ENCODE data around the gene GYS1. TPM values are rescaled to one million over a fixed set of nuclear protein-coding genes. Genes with fewer than 3 reads are reported as not detected.

Gene GYS1
- polyA plus RNA-seq, 1 experiment: 19.5 TPM

DNA sequence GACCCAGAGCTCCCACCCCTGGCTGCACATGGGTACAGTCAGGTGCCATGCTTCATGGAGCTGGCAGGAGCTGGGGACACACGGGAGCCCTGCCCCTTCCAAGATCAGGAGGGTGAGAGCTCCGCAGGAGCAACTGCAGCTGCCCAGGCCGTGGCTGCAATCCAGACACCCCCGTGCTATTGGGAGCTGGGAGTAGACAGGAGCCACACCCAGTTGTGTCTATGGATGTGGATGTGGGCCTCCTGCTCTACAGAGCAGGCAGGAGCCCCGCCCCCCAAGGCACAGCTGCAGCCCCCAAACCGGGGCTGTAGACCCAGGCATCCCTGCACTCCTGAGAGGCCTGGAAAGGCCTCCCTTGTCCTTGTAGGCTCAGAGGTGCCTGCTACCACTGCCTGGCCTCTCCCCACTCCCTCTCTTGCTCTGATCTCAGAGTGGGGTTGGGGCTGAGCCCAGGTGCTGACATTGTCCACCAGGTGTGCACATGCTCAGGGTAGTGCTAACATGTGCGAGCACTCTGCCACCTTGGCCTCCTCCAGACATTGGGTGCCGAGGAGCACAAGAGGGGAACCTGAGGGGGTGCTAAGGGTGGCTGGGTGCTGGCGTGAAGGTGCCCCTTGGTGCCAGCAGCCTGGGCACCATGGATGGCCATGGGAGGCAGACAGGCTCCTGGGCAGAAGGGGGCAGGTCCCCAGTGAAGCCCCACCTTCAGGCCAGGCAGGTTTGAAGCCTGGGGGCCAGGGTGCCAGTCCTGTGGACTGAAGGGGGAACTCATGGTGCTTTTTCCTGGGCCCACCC is 46.4 kb downstream of the GYS1 start:
- CTCF ChIA-PET: no interaction called here
- H3K27me3 ChIP-seq (ENCODE audit: control insufficient read depth, insufficient read depth, low read length): no peaks in the 10 kb centered on the region
- POLR2A ChIA-PET: no interaction called here
- H3K4me3 ChIP-seq (ENCODE audit: low read depth, low read length): no peak overlapping the region
- no peak for DNase-seq (ENCODE audit: low read depth, low spot score)
- H3K27ac ChIP-seq (ENCODE audit: low read depth, low read length): no peak overlapping the region
- peaks cover 18% of the 10 kb centered on the region for H3K9me3 ChIP-seq (ENCODE audit: control insufficient read depth, insufficient read depth, low read length)
- no peak for TF ChIP-seq CTCF (IDR thresholded peaks at IDR 0.05; ENCODE audit: low read depth, low read length)

DNA sequence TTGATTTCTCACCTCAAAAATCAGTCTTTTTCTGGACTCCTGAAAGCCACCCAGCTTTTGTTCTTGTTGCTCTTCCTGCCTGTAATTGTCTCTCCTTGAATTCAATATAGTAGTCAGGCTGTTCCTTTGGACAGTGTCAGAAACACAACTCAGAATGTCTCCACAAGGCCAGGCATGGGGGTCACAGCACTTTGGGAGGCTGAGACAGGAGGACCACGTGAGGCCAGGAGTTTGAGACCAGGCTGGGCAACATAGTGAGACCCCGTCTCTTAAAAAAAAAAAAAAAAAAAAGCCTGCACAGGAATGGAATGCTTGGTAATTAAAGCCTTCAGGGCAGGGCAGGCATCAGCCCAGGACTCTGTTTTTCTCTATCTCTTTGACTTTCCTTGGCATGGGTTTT is 47.3 kb downstream of the GYS1 start:
- no peak overlapping the region for H3K27ac ChIP-seq (ENCODE audit: low read depth, low read length)
- H3K4me3 ChIP-seq (ENCODE audit: low read depth, low read length): no peak overlapping the region
- POLR2A ChIA-PET: no interaction called here
- CTCF ChIA-PET: no interaction called here
- H3K9me3 ChIP-seq (ENCODE audit: control insufficient read depth, insufficient read depth, low read length): peaks cover 24% of the 10 kb centered on the region
- no peak for TF ChIP-seq CTCF (IDR thresholded peaks at IDR 0.05; ENCODE audit: low read depth, low read length)
- DNase-seq (ENCODE audit: low read depth, low spot score): no peak
- no peaks in the 10 kb centered on the region for H3K27me3 ChIP-seq (ENCODE audit: control insufficient read depth, insufficient read depth, low read length)

- TF ChIP-seq CTCF (IDR thresholded peaks at IDR 0.05; ENCODE audit: low read depth, low read length): no peak
- POLR2A ChIA-PET: no interaction called here
- CTCF ChIA-PET: no interaction called here
- Histone ChIP-seq H3K9me3 (ENCODE audit: control insufficient read depth, insufficient read depth, low read length) (peaks cover 28% of the 10 kb centered on the region), H3K4me3 (ENCODE audit: low read depth, low read length) (no peak overlapping the region), H3K27me3 (ENCODE audit: control insufficient read depth, insufficient read depth, low read length) (no peaks in the 10 kb centered on the region), H3K27ac (ENCODE audit: low read depth, low read length) (no peak overlapping the region)
- no peak for DNase-seq (ENCODE audit: low read depth, low spot score)
These were observed 47.7 kb downstream of the GYS1 start for GRCh38 chr19:48945415-48945814.

DNA sequence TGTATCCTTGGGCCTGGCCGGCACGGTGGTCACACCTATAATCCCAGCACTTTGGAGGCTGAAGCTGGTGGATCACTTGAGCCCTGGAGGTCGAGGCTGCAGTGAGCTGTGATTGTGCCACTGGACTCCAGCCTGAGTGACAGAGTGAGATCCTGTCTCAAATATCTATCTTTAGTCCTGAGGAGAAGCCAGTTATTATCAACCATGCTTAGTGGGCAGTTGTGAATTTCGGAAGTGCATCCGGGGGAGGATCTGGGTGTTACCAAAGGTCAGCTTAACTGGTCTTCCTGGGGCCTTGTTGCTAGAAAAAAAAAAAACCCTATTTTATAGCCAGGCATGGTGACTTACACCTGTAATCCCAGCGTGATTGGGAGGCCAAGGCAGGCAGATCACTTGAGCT is 50.0 kb downstream of the GYS1 start:
- POLR2A ChIA-PET: interaction anchor here (0.6 to 1.0 kb wide), 2 partner anchors 11 to 266 kb away, joined by 4 read pairs; no protein-coding TSS in a partner anchor
- CTCF ChIA-PET: no interaction called here
- TF ChIP-seq CTCF (IDR thresholded peaks at IDR 0.05; ENCODE audit: low read depth, low read length): no peak

DNA sequence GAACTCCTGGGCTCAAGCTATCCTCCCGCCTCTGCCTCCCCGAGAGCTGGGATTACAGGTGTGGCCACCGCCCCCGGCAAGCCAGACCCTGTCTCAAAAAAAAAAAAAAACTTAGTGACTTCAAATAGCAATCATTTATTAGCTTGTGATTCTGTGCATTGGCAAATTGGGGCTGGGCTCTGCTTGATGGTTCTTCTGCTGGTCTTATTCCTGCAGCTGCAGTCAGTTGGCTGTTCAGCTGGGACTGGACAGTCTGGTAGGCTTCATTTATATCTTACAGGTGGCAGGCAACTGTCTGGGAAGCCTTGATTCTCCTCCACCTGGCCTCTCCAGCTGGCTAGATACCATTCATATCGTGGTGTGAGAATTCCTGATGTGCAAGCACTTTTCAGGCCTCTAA is 52.2 kb downstream of the GYS1 start:
- no peak for DNase-seq (ENCODE audit: low read depth, low spot score)
- no peak overlapping the region for H3K4me3 ChIP-seq (ENCODE audit: low read depth, low read length)
- peaks cover 19% of the 10 kb centered on the region for H3K9me3 ChIP-seq (ENCODE audit: control insufficient read depth, insufficient read depth, low read length)
- TF ChIP-seq CTCF (IDR thresholded peaks at IDR 0.05; ENCODE audit: low read depth, low read length): no peak
- H3K27me3 ChIP-seq (ENCODE audit: control insufficient read depth, insufficient read depth, low read length): no peaks in the 10 kb centered on the region
- H3K27ac ChIP-seq (ENCODE audit: low read depth, low read length): no peak overlapping the region
- ChIA-PET POLR2A (no interaction called here), CTCF (no interaction called here)

More for the DNA sequence above, 50.0 kb downstream of the GYS1 start:
- H3K4me3 ChIP-seq (ENCODE audit: low read depth, low read length): no peak overlapping the region
- H3K27me3 ChIP-seq (ENCODE audit: control insufficient read depth, insufficient read depth, low read length): no peaks in the 10 kb centered on the region
- peaks cover 29% of the 10 kb centered on the region for H3K9me3 ChIP-seq (ENCODE audit: control insufficient read depth, insufficient read depth, low read length)
- no peak overlapping the region for H3K27ac ChIP-seq (ENCODE audit: low read depth, low read length)
- DNase-seq (ENCODE audit: low read depth, low spot score): no peak

Measured in AG04450 (cell line).